Sigmoid colon (tissue), 7 donors: Measurements from ENCODE around the gene PLEKHA1. TPM values are rescaled to one million over a fixed set of nuclear protein-coding genes. Genes with fewer than 3 reads are reported as not detected.

Experiments used
- DNase-seq: peaks from one replicate; pipeline ENCODE4 v3.0.0-alpha.2; 2019
- H3K27ac ChIP-seq, 4 donors: fragments of 200-600 bp; sonication (generic); one replicate each; pipeline ENCODE4 v1.5.1; 2016 to 2019; ENCODE audit warnings: mild to moderate bottlenecking in 1 of 4
- H3K27me3 ChIP-seq, 3 donors: fragments of 200-600 bp; sonication (generic); one replicate each; pipeline ENCODE4 v1.5.1; 2019; ENCODE audit warnings: mild to moderate bottlenecking in 1 of 3
- H3K36me3 ChIP-seq, 4 donors: fragments of 200-600 bp; sonication (generic); one replicate each; pipeline ENCODE4 v1.5.1; 2016 to 2019
- H3K4me1 ChIP-seq, 4 donors: fragments of 200-600 bp; sonication (generic); one replicate each; pipeline ENCODE4 v1.5.1; 2017 to 2019
- H3K4me3 ChIP-seq, 4 donors: fragments of 200-600 bp; sonication (generic); one replicate each; pipeline ENCODE4 v1.5.1; 2017 to 2019; ENCODE audit warnings: mild to moderate bottlenecking in 2 of 4, moderate library complexity in 1 of 4
- H3K9me3 ChIP-seq, 4 donors: fragments of 200-600 bp in 3 of 4; sonication (generic) in 3 of 4; one replicate each; pipeline versions ENCODE4 v1.5.1 to v1.6.1; 2013 to 2019
- EP300 ChIP-seq, 4 donors: sonication (generic); formaldehyde crosslinking; IDR thresholded peaks; one replicate each; pipeline ENCODE4 v1.6.1; 2017; ENCODE audit warnings: antibody characterized with exemption in 4 of 4
- POLR2A ChIP-seq, 2 donors: fragments of 450-650 bp; IDR thresholded peaks; one replicate each; pipeline ENCODE4 v1.6.1; 2016; ENCODE audit warnings: antibody characterized with exemption in 2 of 2, mild to moderate bottlenecking in 2 of 2, moderate library complexity in 2 of 2
- POLR2AphosphoS5 ChIP-seq, 4 donors: sonication (generic); formaldehyde crosslinking; IDR thresholded peaks; one replicate each; pipeline ENCODE4 v1.6.1; 2017; ENCODE audit warnings: antibody characterized with exemption in 4 of 4
- whole genome bisulfite sequencing, 2 donors: extraction: QIAGEN DNeasy Blood & Tissue Kit; methylation state at CpG; one replicate each; pipeline ENCODE4 v1.1.7; 2013; 5-methylcytosine and 5-hydroxymethylcytosine counted together
- intact Hi-C: fragments of 100-400 bp; cut with DNase I; formaldehyde crosslinking; loops from one replicate; pipeline ENCODE4 v1.15.1; 2023
- polyA plus RNA-seq, 3 donors: library from polyadenylated mRNA; stranded (reverse); fragments of 200-250 nt; gene quantifications; one replicate each; pipeline ENCODE4 v1.2.3, GENCODE V29; 2013
- total RNA-seq, 4 donors: library from RNA; depleted of rRNA; stranded (reverse); fragments of >200 nt; gene quantifications; one replicate each; pipeline ENCODE4 v1.1.0, GENCODE V29; 2016
- TF ChIP-seq, protein P1 (sequence below), 4 experiments: fragments of 450-650 bp in 3 of 4; fragments of 200-600 bp in 1 of 4; IDR thresholded peaks; one replicate each; pipeline ENCODE4 v1.5.1; 2016 to 2019; ENCODE audit warnings: antibody characterized with exemption in 4 of 4, mild to moderate bottlenecking in 3 of 4, moderate library complexity in 2 of 4
- donor health status: healthy with polysubstance abuse.
- donor health status: Bipolar disorder and iron deficiency.
- donor health status: healthy.

The PLEKHA1 gene
- total and polyA plus RNA-seq, 7 donors = 20.9 to 53.2 (median 38.4) TPM

DNA sequence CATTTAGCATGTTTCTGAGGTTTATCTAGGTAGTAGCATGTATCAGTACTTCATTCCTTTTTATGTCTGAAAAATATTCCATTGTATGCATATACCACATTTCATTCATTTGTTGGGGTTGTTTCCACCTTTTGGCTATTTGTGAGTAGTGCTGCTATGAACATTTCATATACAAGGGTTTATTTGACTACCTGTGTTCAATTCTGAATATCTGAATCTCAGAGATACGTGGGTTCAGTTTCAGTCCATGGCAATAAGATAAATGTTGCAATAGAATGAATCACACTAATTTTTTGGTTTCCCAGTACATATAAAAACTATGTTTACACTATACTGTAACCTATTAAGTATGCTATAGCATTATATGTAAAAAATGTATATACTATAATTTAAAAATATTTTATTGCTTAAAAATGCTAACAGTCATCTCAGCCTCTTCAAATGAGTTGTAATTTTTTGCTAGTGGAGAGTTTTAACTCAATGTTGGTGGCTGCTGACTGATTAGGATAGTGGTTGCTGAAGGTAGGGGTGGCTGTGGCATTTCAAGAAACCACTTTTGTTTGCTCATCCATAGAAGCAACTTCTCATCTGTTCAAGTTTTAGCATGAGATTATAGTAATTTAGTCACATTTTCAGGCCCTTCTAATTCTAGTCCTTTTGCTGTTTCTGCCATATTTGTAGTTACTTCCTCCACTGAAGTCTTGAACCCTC, 13.9 kb downstream of the PLEKHA1 start:
- Histone ChIP-seq H3K4me3 (no peak overlapping the region), H3K27ac (no peak overlapping the region), H3K4me1 (peaks cover 0 to 28% (median 15%) of the 10 kb centered on the region in 4 donors), H3K36me3 (peaks cover 0 to 4% (median 2%) of the 10 kb centered on the region in 4 donors), H3K27me3 (no peaks in the 10 kb centered on the region), H3K9me3 (no peaks in the 10 kb centered on the region)
- no peak for DNase-seq
- TF ChIP-seq, protein P1, sequence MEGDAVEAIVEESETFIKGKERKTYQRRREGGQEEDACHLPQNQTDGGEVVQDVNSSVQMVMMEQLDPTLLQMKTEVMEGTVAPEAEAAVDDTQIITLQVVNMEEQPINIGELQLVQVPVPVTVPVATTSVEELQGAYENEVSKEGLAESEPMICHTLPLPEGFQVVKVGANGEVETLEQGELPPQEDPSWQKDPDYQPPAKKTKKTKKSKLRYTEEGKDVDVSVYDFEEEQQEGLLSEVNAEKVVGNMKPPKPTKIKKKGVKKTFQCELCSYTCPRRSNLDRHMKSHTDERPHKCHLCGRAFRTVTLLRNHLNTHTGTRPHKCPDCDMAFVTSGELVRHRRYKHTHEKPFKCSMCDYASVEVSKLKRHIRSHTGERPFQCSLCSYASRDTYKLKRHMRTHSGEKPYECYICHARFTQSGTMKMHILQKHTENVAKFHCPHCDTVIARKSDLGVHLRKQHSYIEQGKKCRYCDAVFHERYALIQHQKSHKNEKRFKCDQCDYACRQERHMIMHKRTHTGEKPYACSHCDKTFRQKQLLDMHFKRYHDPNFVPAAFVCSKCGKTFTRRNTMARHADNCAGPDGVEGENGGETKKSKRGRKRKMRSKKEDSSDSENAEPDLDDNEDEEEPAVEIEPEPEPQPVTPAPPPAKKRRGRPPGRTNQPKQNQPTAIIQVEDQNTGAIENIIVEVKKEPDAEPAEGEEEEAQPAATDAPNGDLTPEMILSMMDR (IDR thresholded peaks at IDR 0.05) = no peak
- TF ChIP-seq EP300 (IDR thresholded peaks at IDR 0.05) = no peak
- no peak for TF ChIP-seq POLR2A (IDR thresholded peaks at IDR 0.05)
- no peak for TF ChIP-seq POLR2AphosphoS5 (IDR thresholded peaks at IDR 0.05)
- intact Hi-C loops = no loop called here
- WGBS, 2 donors = 81 to 88% methylated on average over 1 of the region's 1 CpG

DNA sequence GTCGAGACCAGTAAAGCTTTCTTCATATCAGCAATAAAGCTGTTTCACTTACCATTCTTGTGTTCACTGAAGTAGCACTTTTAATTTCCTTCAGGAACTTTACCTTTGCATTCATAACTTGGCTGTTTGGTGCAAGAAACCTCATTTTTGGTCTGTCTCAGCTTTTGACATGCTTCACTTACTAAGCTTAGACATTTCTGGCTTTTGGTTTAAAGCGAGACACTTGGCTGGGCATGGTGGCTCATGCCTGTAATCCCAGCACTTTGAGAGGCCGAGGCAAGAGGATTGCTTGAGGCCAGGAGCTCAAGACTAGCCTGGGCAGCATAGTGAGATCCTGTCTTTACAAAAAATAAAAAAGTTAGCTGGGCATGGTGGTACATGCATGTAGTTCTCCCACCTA, 15.8 kb downstream of the PLEKHA1 start:
- TF ChIP-seq, protein P1 (IDR thresholded peaks at IDR 0.05) = no peak
- no peak for TF ChIP-seq POLR2A (IDR thresholded peaks at IDR 0.05)
- TF ChIP-seq EP300 (IDR thresholded peaks at IDR 0.05) = no peak
- TF ChIP-seq POLR2AphosphoS5 (IDR thresholded peaks at IDR 0.05) = no peak

DNA sequence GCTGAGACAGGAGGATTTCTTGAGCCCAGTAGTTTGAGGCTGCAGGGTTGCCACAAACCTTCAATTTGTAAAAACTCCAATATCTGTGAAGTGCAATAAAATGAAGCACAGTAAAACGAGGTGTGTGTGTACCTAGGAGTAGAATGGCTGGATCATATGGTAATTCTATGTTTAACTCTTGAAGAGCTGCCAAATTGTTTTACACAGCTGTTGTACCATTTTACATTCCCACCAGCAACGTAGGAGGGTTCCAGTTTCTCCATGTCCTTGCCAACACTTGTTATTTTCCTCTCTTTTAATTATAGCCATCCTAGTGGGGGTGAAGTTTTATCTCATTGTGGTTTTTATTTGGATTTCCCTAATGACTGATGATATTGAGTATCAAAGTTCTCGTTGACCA, 16.2 kb downstream of the PLEKHA1 start:
- WGBS, 2 donors = 10 to 48% methylated on average over 3 of the region's 3 CpGs
- no peaks in the 10 kb centered on the region for H3K27me3 ChIP-seq

More for the DNA sequence above, 15.8 kb downstream of the PLEKHA1 start:
- Histone ChIP-seq H3K4me1 (peaks cover 0 to 31% (median 15%) of the 10 kb centered on the region in 4 donors), H3K9me3 (no peaks in the 10 kb centered on the region), H3K27me3 (no peaks in the 10 kb centered on the region), H3K27ac (no peak overlapping the region), H3K4me3 (no peak overlapping the region), H3K36me3 (peaks cover 0 to 22% (median 6%) of the 10 kb centered on the region in 4 donors)
- DNase-seq = no peak
- intact Hi-C loops = no loop called here
- 84 to 93% methylated on average over 3 of the region's 3 CpGs for WGBS, 2 donors

DNA sequence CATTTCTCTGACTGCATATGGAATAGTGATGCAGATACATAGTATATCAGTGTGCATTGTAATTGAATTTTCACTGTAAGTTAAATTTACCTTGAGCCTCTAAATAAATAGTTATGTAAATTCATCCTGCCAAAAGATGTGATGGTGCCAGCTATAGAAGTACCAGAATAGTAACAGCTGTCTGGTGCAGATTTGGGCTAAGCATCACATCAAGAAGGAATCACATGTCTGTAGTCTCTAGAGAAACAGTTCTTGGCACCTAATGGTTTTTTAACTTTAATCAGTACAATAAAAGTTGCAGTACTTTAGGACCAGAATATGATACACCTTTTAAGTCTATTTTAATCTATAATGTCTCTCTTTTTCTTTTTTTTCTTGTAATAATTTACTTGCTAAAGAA, 17.4 kb downstream of the PLEKHA1 start:
- no peaks in the 10 kb centered on the region for H3K27me3 ChIP-seq
- TF ChIP-seq, protein P1 (IDR thresholded peaks at IDR 0.05) = no peak
- TF ChIP-seq POLR2AphosphoS5 (IDR thresholded peaks at IDR 0.05) (no peak), EP300 (IDR thresholded peaks at IDR 0.05) (no peak), POLR2A (IDR thresholded peaks at IDR 0.05) (no peak)
- H3K4me1 ChIP-seq = peaks cover 0 to 30% (median 17%) of the 10 kb centered on the region in 4 donors
- intact Hi-C loops = no loop called here
- H3K36me3 ChIP-seq = peaks cover 0 to 33% (median 6%) of the 10 kb centered on the region in 4 donors
- no peaks in the 10 kb centered on the region for H3K9me3 ChIP-seq
- DNase-seq = no peak
- H3K4me3 ChIP-seq = no peak overlapping the region
- H3K27ac ChIP-seq = peak overlapping the region in 1 of 4 donors; percentile 15

More for the DNA sequence above, 16.2 kb downstream of the PLEKHA1 start:
- TF ChIP-seq POLR2A (IDR thresholded peaks at IDR 0.05) = no peak
- TF ChIP-seq, protein P1 (IDR thresholded peaks at IDR 0.05) = no peak
- no peak for TF ChIP-seq EP300 (IDR thresholded peaks at IDR 0.05)
- TF ChIP-seq POLR2AphosphoS5 (IDR thresholded peaks at IDR 0.05) = no peak
- no peak for DNase-seq
- Histone ChIP-seq H3K36me3 (peaks cover 0 to 24% (median 6%) of the 10 kb centered on the region in 4 donors), H3K4me1 (peaks cover 0 to 27% (median 15%) of the 10 kb centered on the region in 4 donors), H3K27ac (no peak overlapping the region), H3K9me3 (no peaks in the 10 kb centered on the region), H3K4me3 (no peak overlapping the region)
- intact Hi-C loops = no loop called here
